NCI-H1105 (cell line): ENCODE measurements around the gene AR.
"Not testable (repeated sequence)": the region's sequence is repeated elsewhere in the genome, so short reads cannot be mapped to it uniquely, and the experiment has no call there.

Experiments used
- DNase-seq: peaks from one replicate; lab custom pipeline; 2025; lab: John Stamatoyannopoulos, UW

The AR gene

DNA sequence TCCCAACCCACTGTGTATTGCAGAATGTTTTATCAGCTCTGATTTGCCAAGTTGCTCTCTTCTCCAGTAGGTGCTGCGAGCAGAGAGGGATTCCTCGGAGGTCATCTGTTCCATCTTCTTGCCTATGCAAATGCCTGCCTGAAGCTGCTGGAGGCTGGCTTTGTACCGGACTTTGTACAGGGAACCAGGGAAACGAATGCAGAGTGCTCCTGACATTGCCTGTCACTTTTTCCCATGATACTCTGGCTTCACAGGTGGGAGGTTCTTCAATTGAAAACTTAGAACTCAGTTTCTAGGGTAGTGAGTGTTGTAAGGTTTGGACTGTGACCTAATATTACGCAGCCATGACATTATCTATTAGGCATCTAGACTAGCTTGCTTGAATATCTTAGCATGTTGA lies 24.9 kb downstream of the AR start:
- no peak for DNase-seq

DNA sequence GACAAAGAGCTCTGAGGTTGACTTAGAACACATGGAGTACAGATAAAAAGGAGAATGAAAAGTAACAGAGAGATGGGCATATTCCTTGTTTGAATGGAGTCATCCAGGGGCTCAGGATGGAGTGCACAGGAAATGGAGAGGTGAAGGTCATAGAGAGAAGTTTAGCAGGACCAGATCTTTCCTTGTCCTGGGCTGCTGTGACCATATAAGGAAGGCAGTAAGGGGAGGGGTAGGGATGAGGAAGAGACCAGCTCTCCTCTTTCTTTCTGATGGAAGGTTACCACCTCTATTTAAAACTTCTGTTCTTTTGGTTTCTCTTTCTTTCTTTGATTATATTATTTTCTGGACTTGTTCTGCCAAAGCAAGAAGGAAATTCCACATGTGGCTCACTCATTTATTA lies 27.0 kb downstream of the AR start:
- no peak for DNase-seq

DNA sequence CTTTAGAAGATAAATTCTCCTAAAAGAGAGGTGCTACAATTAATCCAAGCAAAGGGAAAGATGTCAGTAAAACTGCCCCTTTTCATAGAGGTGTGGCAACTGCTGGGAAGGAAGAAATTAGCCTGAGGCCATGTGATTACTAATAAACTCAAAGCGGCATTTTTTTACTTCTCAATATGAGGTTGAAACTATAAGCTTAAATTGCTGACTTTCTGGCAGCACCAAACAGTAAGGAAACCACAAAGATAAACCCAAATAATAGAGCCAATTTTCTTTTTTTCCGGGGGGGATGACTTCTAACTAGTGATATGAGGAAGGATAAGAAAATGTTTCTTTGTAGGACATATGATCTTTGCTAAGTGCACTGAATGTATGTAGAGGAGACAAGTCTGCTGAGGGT lies 30.9 kb downstream of the AR start:
- DNase-seq: no peak

DNA sequence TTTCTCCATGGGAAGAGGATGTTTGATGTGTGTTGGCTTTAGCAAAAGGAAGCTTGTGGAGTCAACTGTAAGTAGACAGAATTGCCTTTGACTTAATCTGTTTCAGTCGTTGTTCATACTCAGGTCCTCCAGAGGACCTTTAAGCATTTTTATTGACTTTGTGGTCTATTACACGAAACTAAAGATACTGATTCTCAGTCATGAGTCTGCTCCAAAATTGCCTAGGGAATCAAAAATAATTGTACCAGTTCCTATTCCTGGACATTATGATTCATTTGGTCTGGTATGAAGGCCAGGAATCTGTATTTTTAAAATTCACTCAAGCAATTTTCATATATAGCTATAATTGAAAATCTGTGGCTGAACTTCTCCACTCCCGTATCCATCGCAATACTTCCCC lies 38.6 kb downstream of the AR start:
- no peak for DNase-seq

DNA sequence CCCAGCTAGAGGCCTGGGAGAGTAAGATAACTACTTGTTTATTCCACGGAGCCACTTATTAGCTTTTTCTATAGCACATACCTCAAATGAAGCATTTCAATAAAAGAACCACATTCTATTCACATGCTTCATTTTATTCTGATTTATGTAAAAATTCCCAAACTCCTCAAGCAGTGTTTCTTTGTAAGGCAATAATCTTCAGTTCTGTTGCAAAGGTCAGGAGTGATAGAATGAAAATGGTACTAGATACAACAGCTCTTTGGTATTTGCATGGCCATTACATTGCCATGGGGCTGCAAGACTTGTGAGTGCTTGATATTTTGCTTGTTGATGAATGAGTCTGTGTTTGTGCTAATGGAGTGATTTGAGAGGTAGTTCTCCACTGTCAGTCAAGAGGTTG lies 39.4 kb downstream of the AR start:
- DNase-seq: no peak

DNA sequence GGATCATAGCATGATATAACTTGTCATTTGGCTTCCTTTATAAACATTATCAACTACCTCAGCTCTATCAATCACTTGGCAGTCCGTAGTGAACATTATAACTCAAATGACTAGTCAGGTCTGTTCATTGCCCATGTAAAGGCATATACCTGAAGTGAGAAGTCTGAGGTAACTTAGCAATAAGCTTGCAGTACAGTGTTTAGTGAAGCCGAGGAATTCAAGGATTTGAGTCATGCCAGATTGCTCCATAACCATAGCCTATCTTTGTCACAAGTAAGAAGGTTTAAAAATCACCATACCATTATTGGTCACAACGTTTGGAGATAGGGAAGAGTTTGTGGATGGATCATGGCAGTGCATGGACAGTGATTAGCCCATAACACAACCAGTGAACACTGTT lies 41.6 kb downstream of the AR start:
- no peak for DNase-seq

DNA sequence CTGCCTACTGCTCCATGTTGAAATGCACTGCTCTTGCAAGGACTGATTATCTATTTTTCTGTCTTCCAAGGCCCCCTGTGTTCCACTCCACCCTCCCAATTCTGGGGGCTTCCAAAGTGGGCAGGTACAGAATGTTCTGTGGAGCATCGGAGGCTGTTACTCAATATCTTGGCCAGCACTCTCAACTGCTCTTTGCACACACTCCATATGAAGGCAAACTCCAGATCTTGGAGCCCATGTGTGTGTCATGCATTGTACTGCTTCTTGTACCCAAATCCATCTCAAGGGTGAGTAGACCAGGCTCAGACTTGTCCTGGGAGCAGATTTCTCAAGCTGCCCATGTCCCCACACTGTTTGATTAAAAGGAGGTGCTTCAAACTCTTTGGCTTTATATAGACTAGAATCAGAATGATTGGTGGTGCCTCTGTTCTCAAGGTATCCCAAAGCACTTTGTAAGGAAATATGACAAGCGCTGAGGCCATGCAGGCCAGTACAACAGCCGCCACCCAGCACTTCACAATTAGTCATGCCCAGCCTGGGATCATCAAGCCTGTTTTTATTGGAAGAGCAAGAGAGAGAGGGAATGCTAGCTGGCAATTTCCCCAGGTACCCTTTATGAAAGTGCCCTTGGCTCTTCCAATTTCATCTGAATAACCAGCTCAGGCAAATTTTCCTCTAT lies 44.3 kb downstream of the AR start:
- DNase-seq: no peak

DNA sequence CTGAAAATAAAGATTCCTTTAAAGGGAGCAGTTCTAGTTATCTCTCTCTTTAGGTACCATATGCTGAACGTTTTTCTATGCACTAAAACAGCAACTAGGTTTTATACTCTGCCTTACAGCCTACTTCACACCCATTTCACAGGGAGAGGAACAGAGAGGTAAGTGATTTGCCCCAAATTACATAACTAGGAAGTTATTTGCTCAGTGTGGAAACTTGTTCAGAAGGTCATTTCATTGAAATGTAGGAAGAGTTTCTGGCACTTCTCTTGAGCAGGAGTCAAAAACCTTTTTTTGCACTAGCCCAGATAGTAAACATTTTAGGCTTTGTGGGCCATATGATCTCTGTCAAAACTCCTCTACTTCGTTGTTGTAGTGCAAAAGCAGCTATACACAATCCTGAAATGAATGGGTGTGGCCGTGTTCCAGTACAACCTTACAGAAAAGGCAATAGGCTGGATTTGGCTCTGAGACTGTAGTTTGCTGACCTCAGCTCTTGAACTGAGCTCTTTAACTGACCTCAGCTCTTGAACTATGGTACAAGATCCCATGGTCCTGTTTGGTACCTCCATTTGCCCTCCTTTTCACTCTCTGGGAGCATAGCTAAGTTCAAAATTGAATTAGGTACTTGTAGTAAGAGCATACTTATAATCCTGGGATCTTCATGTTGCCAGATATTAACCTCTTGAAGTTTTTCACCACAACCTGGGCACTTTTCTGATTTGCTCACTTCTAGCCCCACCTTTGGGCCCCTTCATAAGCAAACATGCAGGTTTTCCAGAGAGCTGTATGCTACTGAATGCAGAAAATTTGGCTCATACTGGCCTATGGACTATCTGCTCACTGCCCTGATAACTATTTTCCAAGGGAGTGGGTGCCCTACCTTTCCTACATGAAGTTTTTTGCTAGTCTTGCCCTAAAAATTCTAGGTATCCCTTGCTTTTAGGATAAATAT lies 53.3 kb downstream of the AR start:
- DNase-seq: no peak

DNA sequence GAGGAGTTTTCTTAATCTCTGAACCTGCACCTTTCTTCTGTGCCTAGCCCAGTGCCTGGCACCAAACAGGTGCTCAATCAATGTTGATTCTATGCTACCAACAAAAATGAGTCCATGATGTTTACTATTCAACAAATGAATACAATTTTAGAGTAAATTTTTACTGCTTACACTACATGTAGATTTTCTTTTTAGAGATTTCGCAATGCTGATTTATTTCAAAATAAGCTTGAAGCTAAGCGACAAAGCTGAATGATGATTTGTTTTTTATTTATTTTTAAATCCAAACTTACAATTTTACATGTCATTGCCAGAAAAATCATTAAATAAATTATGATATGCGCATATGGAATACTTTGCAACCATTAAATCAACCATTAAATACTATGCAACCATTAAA lies 55.7 kb downstream of the AR start:
- no peak for DNase-seq

DNA sequence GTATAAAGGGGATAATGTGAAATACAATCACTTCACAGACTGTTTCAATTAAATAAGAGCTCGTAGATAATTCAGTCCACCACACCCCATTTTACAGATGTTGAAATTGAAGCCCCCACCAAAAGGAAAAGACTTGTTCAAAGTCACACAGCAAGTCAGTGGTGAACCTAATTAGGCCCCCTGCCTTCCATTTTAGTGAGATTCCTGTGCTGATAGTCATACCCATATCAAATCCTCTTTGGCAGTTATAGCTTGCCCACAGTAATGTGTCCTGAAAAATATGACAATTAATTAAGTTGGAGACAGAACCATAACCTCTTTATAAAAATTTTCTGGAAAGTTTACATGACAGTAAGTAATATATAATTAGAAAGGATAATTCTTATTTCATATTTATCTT lies 58.0 kb downstream of the AR start:
- no peak for DNase-seq

DNA sequence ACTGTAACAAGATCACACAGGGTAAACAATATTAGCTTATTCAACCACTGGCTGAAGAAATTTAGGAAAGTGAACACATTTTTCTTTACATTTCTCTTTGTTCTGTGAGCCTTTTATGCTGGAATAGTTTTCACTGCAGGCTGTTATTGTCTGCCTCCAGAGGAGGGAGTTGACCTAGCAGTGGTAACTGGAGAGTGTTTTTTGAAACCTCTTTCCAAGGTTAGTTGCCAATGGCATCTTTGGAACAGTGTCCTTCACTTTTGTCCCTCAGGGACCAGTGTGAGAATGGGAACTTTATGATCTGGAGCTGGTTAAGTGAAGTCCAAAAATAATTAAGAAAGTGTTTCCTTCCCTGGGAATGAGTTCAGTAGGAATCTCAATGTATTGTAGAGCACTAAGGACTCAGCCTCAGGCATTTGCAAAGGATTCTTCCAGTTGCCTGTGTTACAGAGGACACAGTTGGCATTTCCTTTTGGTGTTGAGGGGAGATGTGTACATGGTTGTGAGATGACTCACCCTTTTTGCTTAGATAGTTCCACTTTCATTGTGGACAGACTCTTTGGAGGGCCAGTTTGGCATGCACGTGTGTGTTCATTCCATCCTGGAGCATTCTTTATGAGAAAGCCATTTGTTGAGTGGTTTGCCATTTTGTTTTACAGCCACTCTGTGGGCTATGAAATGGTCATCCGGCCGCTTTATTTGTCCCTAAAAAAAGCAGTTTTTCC lies 61.3 kb downstream of the AR start:
- DNase-seq: no peak

DNA sequence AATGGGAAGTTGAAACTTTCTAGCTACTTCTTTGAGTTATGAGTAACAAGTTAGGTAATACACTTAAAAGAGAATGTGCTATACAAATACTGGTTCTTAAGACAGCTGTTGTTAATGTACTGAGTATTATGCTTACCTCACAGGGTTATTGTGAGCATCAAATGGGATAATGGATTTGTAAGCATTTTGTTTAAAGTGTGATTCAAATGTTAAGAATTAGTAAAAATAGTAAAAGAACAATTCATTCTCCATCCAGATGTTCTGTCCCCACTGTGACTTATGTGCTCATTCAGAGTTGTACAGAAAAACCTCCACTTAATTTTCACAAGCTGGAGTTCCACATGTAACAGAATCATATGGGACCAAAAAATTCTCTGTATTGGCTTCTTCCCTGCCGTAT lies 63.6 kb downstream of the AR start:
- DNase-seq: no peak

DNA sequence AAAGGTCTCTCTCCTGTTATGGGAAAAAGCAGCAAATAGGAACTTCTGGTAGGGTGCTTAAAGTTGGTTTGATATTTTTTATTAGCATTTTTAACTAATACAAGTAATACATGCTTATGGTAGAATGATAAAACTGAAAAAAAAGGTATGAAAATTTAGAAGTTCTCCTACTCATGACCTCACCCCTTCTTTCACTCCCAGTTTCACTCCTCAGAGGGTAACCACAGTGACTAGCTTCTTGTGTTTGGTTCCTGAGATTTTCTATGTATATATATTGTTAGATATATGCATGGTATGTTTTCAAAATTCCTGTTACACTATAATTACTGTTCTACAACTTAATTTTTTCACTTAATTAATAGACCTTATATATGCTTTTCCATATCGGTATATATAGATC lies 66.5 kb downstream of the AR start:
- no peak for DNase-seq

DNA sequence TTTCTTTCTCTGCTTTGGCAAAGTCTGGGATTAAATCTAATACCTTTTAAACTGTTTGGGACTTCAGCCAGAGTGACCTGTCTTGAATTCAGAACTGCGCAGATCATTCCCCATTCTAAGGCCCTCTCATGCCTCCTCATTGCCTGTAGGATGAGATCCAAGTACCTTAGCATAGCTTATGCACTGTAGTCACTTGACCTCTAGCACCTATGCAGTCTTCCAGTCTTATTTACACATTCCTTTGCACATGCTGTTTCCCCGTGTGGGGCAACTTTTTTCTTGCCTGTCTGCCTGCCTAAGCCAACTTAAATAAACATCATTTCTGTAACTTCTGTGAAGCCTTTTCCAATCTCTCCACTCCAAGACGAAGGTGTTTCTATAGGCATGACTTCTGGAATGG lies 68.4 kb downstream of the AR start:
- no peak for DNase-seq

DNA sequence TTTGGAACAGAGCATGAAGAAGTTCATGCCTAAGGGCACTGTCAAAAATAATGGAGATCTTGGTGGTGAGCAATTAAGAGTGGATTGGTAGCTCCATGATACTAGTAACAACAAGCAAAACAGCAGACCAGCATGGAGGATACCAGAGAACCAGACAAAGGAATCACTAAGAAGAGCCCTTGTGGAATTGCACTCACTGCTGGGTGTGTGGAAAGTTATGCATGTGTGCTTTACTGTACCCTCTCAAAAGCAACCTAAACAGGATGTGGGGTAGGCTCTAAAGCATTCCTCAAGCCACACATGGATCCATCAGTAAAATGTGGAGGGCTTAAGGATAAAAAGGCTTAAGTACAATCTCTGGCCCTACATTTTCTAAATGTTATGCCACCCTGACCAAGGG lies 69.5 kb downstream of the AR start:
- DNase-seq: no peak

DNA sequence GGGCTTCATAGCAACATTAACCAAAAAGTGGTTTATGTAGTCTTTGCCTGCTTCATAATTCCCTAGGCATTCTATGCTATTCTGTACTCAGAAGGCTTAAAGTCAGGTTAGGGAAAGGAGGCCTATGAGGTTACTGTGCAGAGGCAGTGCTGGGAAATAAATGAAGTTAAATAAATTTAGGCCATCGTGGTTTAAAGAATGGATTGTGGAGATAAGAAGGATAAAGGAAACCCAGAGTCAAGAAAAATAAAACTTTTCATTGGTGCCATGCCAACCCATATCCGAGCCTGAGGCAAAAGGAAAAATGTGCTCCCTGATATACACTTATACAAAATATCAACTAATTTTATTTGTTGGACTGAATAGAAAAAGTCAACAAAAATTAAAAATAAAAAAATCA lies 70.2 kb downstream of the AR start:
- DNase-seq: no peak

DNA sequence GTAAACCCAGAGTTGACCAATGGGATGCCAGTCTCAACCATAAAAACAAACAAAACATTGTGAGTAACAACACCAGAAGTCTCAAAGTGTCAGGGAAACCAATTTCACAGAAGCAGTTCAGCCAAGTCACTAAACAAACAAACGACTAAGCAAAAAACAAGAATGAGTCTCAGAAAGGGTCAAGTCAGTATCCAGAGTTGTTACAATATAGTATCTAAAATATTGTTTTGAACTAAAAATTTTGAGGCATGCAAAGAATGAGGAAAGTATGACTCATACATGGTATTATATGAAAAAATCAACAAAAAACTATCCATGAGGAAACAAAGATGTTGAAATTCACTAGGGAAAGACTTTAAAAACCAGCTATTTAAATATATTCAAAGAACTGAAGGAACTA lies 70.6 kb downstream of the AR start:
- no peak for DNase-seq

DNA sequence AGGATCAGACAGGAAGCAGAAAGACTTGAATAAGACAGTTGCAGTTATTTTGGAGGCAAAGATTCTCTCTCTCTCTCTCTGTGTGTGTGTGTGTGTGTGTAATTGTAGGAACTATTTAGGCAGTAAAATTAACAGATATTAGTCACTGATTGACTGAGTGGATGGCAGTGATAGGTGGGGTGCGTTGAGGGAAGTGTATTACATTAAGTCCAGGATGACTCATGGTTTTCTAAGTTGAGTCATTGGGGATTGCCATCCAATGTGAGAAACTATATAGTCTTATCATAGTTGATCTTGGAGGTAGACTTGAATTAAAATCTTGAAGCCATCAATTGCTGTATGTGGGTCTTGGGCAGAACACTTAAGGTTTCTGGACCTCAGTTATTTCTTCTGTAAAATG lies 75.4 kb downstream of the AR start:
- no peak for DNase-seq

DNA sequence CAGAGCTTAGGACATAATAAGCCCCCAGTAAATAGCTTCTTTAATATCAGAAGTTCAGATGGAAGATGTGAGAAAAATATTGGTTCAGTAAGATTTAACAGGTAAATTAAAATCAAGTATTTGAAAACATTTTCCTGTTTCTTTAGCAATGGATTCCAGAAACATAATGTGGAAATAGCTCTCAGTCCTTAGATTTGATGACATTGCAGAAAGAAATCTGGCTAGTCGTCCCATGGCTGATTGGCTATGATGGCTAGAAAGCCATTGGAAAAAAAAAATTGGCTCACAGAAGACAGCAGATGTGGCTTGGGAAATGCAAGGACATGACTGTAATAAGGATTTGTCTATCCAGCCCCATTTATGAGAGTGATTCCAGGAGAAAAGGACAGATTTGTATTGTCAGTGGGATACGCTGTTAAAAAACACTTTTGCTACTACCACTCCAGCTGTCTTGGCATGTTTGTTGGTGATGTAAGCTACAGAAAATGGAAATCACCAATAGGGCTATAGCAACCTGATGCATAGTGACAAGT lies 78.3 kb downstream of the AR start:
- DNase-seq: no peak

DNA sequence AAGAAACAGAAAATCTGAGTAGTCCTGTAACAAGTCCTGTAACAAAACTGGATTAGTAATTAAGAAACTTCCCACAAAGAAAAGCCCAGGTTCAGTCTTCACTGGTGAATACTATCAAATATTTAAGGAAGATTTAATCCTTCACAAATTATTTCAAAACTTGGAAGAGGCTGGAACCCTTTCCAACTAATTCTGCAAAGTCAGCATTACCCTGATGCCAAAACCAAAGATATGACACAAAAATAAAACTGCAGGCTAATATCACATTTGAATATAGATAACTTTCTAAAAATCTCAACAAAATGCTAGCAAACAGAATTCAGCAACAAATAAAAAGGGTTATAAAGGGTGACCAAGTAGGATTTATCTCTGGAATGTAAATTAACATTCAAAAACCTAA lies 80.5 kb downstream of the AR start:
- DNase-seq: no peak

DNA sequence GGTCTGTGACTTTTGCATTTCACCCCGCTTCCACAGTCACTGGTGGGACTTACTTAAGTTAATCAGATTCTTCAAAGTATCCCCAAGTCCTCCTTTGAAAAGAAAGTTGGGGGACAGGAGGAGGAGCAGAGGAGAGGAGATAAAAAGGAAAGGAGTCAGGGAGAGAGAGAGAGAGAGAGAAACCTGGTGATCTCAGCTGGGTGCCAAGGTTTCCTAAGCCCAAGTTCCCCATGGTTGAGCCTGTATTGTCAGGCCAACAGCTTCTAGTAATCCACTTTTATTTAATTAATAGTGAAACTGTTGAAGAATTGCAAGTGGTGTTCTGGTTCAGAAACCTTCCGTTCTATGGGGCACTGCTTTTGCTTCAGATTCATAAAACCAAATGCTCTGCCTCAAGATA lies 91.6 kb downstream of the AR start:
- DNase-seq: no peak

DNA sequence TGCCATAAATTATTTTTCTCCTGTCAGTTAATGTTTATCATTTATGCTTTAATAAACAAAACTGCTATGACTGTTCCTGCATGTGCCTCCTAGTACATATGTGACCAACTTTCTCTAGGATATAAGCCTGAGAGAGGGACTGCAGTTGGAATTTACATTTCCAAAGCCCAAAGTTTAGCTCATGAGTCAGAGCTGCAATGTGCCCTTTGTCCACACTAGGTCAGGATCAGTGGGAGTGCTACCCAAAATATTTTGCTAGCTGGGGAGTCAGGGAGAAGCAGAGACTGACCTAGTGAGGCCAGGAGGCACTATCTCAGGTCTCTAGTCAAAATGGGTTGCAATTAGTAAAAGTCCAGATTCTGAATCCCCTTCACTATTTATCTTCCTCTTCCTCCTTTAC lies 92.7 kb downstream of the AR start:
- DNase-seq: no peak

DNA sequence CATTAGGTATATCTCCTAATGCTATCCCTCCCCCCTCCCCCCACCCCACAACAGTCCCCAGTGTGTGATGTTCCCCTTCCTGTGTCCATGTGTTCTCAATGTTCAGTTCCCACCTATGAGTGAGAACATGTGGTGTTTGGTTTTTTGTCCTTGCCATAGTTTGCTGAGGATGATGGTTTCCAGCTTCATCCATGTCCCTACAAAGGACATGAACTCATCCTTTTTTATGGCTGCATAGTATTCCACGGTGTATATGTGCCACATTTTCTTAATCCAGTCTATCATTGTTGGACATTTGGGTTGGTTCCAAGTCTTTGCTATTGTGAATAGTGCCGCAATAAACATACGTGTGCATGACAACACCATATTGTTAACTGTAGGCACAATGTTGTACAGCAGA lies 93.5 kb downstream of the AR start:
- not testable (repeated sequence) for DNase-seq
